Omental fat pad (tissue), 4 donors: Measurements from ENCODE around the gene PPP1R26. TPM values are rescaled to one million over a fixed set of nuclear protein-coding genes. Genes with fewer than 3 reads are reported as not detected.
A peak's percentile ranks its signal among the peaks of the same experiment; 100 is the strongest.
"Not testable (repeated sequence)": the region's sequence is repeated elsewhere in the genome, so short reads cannot be mapped to it uniquely, and the experiment has no call there.

Experiments used
- ATAC-seq: fragments of 150-250 bp; one replicate; pipeline ENCODE4 v1.9.1; 2016; ENCODE audit warnings: mild to moderate bottlenecking, moderate library complexity; ENCODE audit not compliant: low FRiP score
- DNase-seq: peaks from one replicate; pipeline ENCODE4 v3.0.0-alpha.2; 2019; ENCODE audit warnings: low spot score
- CTCF ChIP-seq, 3 donors: fragments of 450-650 bp; IDR thresholded peaks; one replicate each; pipeline ENCODE4 v1.5.1; 2016 to 2017; ENCODE audit warnings: antibody characterized with exemption in 3 of 3, mild to moderate bottlenecking in 3 of 3, moderate library complexity in 2 of 3
- total RNA-seq, 4 donors: library from RNA; depleted of rRNA; stranded (reverse); fragments of >200 nt; gene quantifications; one replicate each; pipeline ENCODE4 v1.1.0, GENCODE V29; 2016

PPP1R26 gene
- total RNA-seq, 4 donors from 2014 or later, result 7.3 to 11.3 (median 10.9) TPM

- ATAC-seq (no peak), DNase-seq (no peak)
- TF ChIP-seq CTCF (IDR thresholded peaks at IDR 0.05), result no peak
These were observed 50.6 kb downstream of the PPP1R26 start for GRCh38 chr9:135530146-135530545.

GRCh38 chr9:135531096-135531495, 51.5 kb downstream of the PPP1R26 start:
- peak; percentile 4 for DNase-seq
- no peak for TF ChIP-seq CTCF (IDR thresholded peaks at IDR 0.05)
- ATAC-seq, result no peak

- no peak for TF ChIP-seq CTCF (IDR thresholded peaks at IDR 0.05)
- DNase-seq (no peak), ATAC-seq (no peak)
These were observed 53.5 kb downstream of the PPP1R26 start for GRCh38 chr9:135533113-135533512.

GRCh38 chr9:135533674-135534073, 54.1 kb downstream of the PPP1R26 start:
- TF ChIP-seq CTCF (IDR thresholded peaks at IDR 0.05), result no peak
- DNase-seq (no peak), ATAC-seq (no peak)

- not testable (repeated sequence) for ATAC-seq, DNase-seq
These were observed 54.7 kb downstream of the PPP1R26 start for GRCh38 chr9:135534192-135534711.

- not testable (repeated sequence) for DNase-seq, ATAC-seq
These were observed 55.2 kb downstream of the PPP1R26 start for GRCh38 chr9:135534826-135535225.

GRCh38 chr9:135535631-135536030, 56.0 kb downstream of the PPP1R26 start:
- not testable (repeated sequence) for ATAC-seq, DNase-seq

GRCh38 chr9:135536216-135536615, 56.6 kb downstream of the PPP1R26 start:
- DNase-seq (peak; percentile 2), ATAC-seq (no peak)
- no peak for TF ChIP-seq CTCF (IDR thresholded peaks at IDR 0.05)

Other genes with a start within 250 kb of the PPP1R26 start
- gene MRPS2, start 20.9 kb downstream of the PPP1R26 start, total RNA-seq, result 10 to 100 TPM; 23.5 to 46.8 (median 34.9) TPM
- gene LCN1, start 41.7 kb downstream of the PPP1R26 start, total RNA-seq, result not detected
- not detected for gene OBP2A, start 66.3 kb downstream of the PPP1R26 start, total RNA-seq
- not detected for gene PAEP, start 82.0 kb downstream of the PPP1R26 start, total RNA-seq
- gene GLT6D1, start 159.8 kb downstream of the PPP1R26 start, total RNA-seq, result not detected
- 1 to 10 TPM in 1 of 4 donors, not detected in 3; 1.4 TPM for gene LCN9, start 183.5 kb downstream of the PPP1R26 start, total RNA-seq
- gene SOHLH1, start 219.7 kb downstream of the PPP1R26 start, total RNA-seq, result not detected
- gene KCNT1, start 222.4 kb downstream of the PPP1R26 start, total RNA-seq, result under 1 TPM in 2 of 4 donors, not detected in 2; 0.24 to 0.95 TPM